Activated CD4-positive, alpha-beta memory T cell treated with anti-CD3 and anti-CD28 coated beads for 36 hours (primary cell): ENCODE results near the gene SMIM28. TPM values are rescaled to one million over a fixed set of nuclear protein-coding genes. Genes with fewer than 3 reads are reported as not detected.

ENCODE experiments used
- CTCF ChIA-PET: fragments of 350-600 bp; sonication (Branson Sonifier 250); formaldehyde crosslinking; loops from one replicate; lab custom pipeline; 2021; ENCODE audit warnings: antibody characterized with exemption, inconsistent platforms; lab: Charles Lee
- POLR2A ChIA-PET: fragments of 350-600 bp; sonication (Branson Sonifier 250); formaldehyde crosslinking; loops from one replicate; lab custom pipeline; 2021; ENCODE audit warnings: antibody characterized with exemption; lab: Charles Lee
- DNase-seq: peaks from one replicate; pipeline ENCODE4 v3.0.0-alpha.2; 2020
- H3K27ac Mint-ChIP-seq: one replicate; pipeline ENCODE4 v1.8.0; 2021; ENCODE audit warnings: mixed read lengths
- H3K27me3 Mint-ChIP-seq: one replicate; pipeline ENCODE4 v1.8.0; 2021; ENCODE audit warnings: mixed read lengths
- H3K36me3 Mint-ChIP-seq: one replicate; pipeline ENCODE4 v1.8.0; 2021; ENCODE audit warnings: mixed read lengths
- H3K4me1 Mint-ChIP-seq: one replicate; pipeline ENCODE4 v1.8.0; 2021; ENCODE audit warnings: low read depth, mixed read lengths
- H3K4me3 Mint-ChIP-seq: one replicate; pipeline ENCODE4 v1.8.0; 2021; ENCODE audit warnings: mild to moderate bottlenecking, mixed read lengths
- H3K9me3 Mint-ChIP-seq: one replicate; pipeline ENCODE4 v1.8.0; 2021; ENCODE audit warnings: mixed read lengths
- intact Hi-C: fragments of 100-400 bp; cut with micrococcal nuclease; formaldehyde crosslinking; loops from one replicate; pipeline ENCODE4 v1.15.1; 2023
- total RNA-seq, 2 experiments: library from RNA; stranded (reverse); gene quantifications; one replicate each; pipeline ENCODE4 v1.2.3, GENCODE V29; 2021

Gene SMIM28
- not detected for total RNA-seq

DNA sequence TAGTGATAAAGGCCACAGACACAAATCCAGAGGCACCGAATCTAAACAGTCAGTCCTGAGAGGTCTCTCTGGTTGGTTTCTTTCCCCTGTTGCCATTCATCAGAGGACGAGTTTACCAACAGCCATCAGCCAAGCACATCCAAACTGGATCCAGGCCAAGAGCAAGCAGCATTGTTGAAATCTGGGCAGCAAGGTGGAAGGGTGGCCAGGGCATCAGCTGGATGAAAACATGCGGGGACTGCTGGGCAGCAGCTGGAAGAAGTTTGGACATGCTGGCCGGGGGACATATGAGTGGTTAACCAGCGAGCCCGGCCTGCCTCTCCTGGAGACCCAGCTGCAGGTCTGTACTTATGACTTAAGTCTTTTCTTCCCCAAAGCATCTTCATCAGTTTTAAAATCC lies at the start of gene SMIM28:
TSS of gene SMIM28 (plus strand) at position 62 of the 400 bp plus-strand sequence. CDS start at position 230, 168 bp downstream.
- H3K4me3 Mint-ChIP-seq, result no peak within 1 kb of the TSS
- H3K9me3 Mint-ChIP-seq, result no peaks in the 10 kb centered on the region
- no peaks in the 10 kb centered on the region for H3K36me3 Mint-ChIP-seq
- no peak within 1 kb of the TSS for H3K27ac Mint-ChIP-seq
- ChIA-PET POLR2A (no interaction called here), CTCF (no interaction called here)
- peaks cover 2% of the 10 kb centered on the region for H3K27me3 Mint-ChIP-seq
- DNase-seq, result no peak
- H3K4me1 Mint-ChIP-seq, result no peaks in the 10 kb centered on the region
- intact Hi-C loops, result no loop called here

DNA sequence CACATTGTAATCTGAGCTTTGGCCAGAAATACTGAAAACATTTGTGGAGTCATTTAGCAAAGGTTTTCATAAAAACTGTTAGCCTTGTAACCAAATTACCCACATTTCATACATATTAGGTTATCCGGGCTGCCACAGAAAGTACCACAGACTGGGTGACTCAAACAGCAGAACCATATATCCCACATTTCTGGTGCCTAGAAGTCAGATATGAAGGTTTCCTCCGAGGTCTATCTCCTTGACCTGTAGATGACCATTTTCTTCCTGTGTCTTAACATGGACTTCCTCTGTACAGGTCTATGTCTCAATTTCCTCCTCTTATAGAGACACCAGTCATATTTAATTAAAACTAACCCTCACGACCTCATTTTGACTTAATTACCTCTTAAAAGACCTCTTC lies 49.5 kb upstream of the SMIM28 start:
- H3K4me3 Mint-ChIP-seq, result no peak overlapping the region
- H3K9me3 Mint-ChIP-seq, result no peaks in the 10 kb centered on the region
- CTCF ChIA-PET, result no interaction called here
- H3K36me3 Mint-ChIP-seq, result no peaks in the 10 kb centered on the region
- no peak for DNase-seq
- POLR2A ChIA-PET, result no interaction called here
- H3K27ac Mint-ChIP-seq, result no peak overlapping the region
- intact Hi-C loops, result no loop called here
- H3K27me3 Mint-ChIP-seq, result peaks cover 2% of the 10 kb centered on the region
- no peaks in the 10 kb centered on the region for H3K4me1 Mint-ChIP-seq

DNA sequence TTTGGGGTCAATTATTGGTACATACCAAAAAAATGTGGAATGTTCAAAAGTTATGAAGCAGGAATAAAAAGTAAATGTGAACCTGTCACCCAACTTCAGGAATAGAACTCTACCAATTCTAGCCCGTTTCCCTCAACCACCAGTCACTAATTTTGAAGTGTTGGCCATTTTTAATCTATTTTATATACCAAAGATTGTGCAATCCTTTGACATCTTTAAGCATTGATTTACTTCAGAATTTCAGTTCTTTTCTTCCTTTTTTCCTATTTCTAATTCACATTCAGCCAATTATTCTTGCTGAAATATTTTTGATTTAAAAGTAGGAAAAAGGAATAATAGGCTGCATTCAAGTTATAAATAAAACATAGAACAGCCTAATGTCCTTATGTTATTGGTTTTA lies 46.9 kb upstream of the SMIM28 start:
- Mint-ChIP-seq H3K4me3 (no peak overlapping the region), H3K4me1 (no peaks in the 10 kb centered on the region), H3K27me3 (peaks cover 2% of the 10 kb centered on the region), H3K9me3 (no peaks in the 10 kb centered on the region), H3K27ac (no peak overlapping the region), H3K36me3 (no peaks in the 10 kb centered on the region)
- intact Hi-C loops, result no loop called here
- ChIA-PET CTCF (no interaction called here), POLR2A (no interaction called here)
- no peak for DNase-seq

DNA sequence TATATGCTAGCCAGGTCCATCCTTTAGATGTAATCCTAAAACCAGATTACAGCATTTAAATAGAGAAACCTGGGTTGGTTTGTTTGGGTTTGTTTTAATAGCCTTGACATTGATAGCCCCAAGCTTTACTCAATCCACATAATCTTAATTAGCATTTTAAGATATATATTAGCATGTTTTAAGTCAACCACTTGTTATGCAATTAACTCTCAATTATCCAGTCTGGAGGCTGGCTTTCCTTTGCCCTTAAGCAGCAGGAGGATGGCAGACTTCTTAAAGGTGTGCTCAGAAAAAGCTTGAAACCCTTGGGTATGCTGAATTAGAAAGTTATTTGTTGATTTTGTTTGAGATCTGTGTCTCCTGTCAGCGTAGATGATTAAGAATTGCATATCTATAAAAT lies 46.3 kb upstream of the SMIM28 start:
- intact Hi-C loops, result no loop called here
- H3K27ac Mint-ChIP-seq, result no peak overlapping the region
- no peak for DNase-seq
- H3K36me3 Mint-ChIP-seq, result no peaks in the 10 kb centered on the region
- H3K27me3 Mint-ChIP-seq, result peaks cover 2% of the 10 kb centered on the region
- ChIA-PET POLR2A (no interaction called here), CTCF (no interaction called here)
- H3K4me1 Mint-ChIP-seq, result no peaks in the 10 kb centered on the region
- no peak overlapping the region for H3K4me3 Mint-ChIP-seq
- no peaks in the 10 kb centered on the region for H3K9me3 Mint-ChIP-seq

DNA sequence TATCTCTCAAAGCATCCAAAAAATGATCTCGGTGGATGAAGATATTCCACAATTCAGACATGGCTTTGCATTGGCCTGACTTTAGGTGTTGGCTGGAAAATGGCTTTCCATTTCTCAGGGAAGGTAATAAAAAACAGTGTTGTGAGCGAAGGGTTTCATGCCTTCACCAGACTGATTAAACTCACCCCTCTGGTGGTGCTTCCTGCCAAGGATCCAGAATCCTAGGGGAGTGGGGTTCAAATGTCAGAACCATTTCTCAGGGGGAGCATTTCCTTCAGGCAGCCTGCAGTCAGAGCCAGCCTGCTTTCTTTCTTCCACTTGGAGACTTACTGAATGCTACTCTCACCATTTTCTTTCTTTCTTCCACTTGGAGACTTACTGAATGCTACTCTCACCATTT lies 45.7 kb upstream of the SMIM28 start:
- no peak overlapping the region for H3K4me3 Mint-ChIP-seq
- H3K9me3 Mint-ChIP-seq, result no peaks in the 10 kb centered on the region
- CTCF ChIA-PET, result interaction anchor here (0.6 kb wide), 1 partner anchor 185 kb away, joined by 3 read pairs; no protein-coding TSS in a partner anchor
- peaks cover 2% of the 10 kb centered on the region for H3K27me3 Mint-ChIP-seq
- DNase-seq, result no peak
- H3K4me1 Mint-ChIP-seq, result no peaks in the 10 kb centered on the region
- POLR2A ChIA-PET, result no interaction called here
- no peaks in the 10 kb centered on the region for H3K36me3 Mint-ChIP-seq
- no peak overlapping the region for H3K27ac Mint-ChIP-seq
- intact Hi-C loops, result no loop called here

DNA sequence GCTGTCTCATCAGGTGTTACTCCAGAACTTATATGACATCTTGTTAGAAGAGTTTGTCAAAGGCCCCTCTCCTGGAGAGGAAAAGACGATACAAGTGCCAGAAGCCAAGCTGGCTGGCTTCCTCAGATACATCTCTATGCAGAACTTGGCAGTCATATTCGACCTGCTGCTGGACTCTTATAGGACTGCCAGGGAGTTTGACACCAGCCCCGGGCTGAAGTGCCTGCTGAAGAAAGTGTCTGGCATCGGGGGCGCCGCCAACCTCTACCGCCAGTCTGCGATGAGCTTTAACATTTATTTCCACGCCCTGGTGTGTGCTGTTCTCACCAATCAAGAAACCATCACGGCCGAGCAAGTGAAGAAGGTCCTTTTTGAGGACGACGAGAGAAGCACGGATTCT lies 43.7 kb upstream of the SMIM28 start:
- no peaks in the 10 kb centered on the region for H3K9me3 Mint-ChIP-seq
- no peak for DNase-seq
- H3K36me3 Mint-ChIP-seq, result no peaks in the 10 kb centered on the region
- POLR2A ChIA-PET, result no interaction called here
- CTCF ChIA-PET, result no interaction called here
- H3K4me3 Mint-ChIP-seq, result no peak overlapping the region
- H3K27ac Mint-ChIP-seq, result no peak overlapping the region
- no peaks in the 10 kb centered on the region for H3K4me1 Mint-ChIP-seq
- H3K27me3 Mint-ChIP-seq, result peaks cover 4% of the 10 kb centered on the region
- intact Hi-C loops, result no loop called here

DNA sequence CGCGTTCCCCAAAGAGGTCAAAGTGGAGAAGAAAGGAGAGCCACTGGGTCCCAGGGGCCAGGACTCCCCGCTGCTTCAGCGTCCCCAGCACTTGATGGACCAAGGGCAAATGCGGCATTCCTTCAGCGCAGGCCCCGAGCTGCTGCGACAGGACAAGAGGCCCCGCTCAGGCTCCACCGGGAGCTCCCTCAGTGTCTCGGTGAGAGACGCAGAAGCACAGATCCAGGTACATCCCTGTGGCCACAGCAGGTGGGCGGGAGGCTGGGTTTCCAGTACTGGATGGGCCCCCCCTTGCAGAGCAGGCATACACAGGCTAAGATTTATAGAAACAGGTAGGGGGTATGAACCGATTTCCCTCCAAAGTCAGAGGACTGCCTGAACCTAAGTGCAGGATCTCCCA lies 42.7 kb upstream of the SMIM28 start:
- peaks cover 7% of the 10 kb centered on the region for H3K27me3 Mint-ChIP-seq
- H3K4me3 Mint-ChIP-seq, result no peak overlapping the region
- H3K27ac Mint-ChIP-seq, result no peak overlapping the region
- H3K36me3 Mint-ChIP-seq, result no peaks in the 10 kb centered on the region
- H3K4me1 Mint-ChIP-seq, result no peaks in the 10 kb centered on the region
- CTCF ChIA-PET, result no interaction called here
- POLR2A ChIA-PET, result no interaction called here
- no peak for DNase-seq
- intact Hi-C loops, result no loop called here
- no peaks in the 10 kb centered on the region for H3K9me3 Mint-ChIP-seq

DNA sequence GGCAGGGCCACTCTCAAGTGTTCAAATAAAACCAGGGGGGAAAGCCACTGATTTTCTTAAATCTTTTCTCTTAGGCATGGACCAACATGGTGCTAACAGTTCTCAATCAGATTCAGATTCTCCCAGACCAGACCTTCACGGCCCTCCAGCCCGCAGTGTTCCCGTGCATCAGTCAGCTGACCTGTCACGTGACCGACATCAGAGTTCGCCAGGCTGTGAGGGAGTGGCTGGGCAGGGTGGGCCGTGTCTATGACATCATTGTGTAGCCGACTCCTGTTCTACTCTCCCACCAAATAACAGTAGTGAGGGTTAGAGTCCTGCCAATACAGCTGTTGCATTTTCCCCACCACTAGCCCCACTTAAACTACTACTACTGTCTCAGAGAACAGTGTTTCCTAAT lies 41.5 kb upstream of the SMIM28 start:
- Mint-ChIP-seq H3K27me3 (peaks cover 11% of the 10 kb centered on the region), H3K4me1 (no peaks in the 10 kb centered on the region), H3K27ac (no peak overlapping the region), H3K4me3 (no peak overlapping the region), H3K36me3 (no peaks in the 10 kb centered on the region), H3K9me3 (no peaks in the 10 kb centered on the region)
- intact Hi-C loops, result no loop called here
- no peak for DNase-seq
- CTCF ChIA-PET, result no interaction called here
- POLR2A ChIA-PET, result no interaction called here

DNA sequence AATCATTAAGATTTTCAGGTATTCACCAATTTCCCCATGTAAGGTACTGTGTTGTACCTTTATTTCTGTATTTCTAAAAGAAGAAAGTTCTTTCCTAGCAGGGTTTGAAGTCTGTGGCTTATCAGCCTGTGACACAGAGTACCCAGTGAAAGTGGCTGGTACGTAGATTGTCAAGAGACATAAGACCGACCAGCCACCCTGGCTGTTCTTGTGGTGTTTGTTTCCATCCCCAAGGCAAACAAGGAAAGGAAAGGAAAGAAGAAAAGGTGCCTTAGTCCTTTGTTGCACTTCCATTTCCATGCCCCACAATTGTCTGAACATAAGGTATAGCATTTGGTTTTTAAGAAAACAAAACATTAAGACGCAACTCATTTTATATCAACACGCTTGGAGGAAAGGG lies 40.6 kb upstream of the SMIM28 start:
- no peaks in the 10 kb centered on the region for H3K9me3 Mint-ChIP-seq
- H3K27ac Mint-ChIP-seq, result no peak overlapping the region
- intact Hi-C loops, result no loop called here
- POLR2A ChIA-PET, result no interaction called here
- H3K27me3 Mint-ChIP-seq, result peaks cover 13% of the 10 kb centered on the region
- H3K4me3 Mint-ChIP-seq, result no peak overlapping the region
- H3K36me3 Mint-ChIP-seq, result no peaks in the 10 kb centered on the region
- CTCF ChIA-PET, result no interaction called here
- H3K4me1 Mint-ChIP-seq, result no peaks in the 10 kb centered on the region
- DNase-seq, result no peak

DNA sequence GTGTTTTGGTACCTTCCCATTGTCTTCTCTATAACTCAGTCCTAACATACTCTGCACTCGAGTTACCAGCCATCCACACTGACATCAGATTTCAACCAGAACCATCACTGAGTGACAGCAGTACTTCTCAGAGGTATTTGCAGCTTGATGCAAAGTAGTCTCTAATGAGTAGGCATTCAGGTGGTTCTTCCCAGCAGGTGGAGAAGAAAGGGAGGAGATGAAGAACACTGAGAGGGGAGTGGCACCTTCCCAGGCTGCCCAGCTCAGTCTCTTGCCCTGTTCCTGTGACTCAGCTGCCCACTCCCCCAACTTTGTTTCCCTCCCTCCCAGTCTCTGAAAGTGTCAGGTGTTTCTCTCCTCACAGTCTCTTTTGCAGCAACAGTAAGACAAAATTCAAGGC lies 38.7 kb upstream of the SMIM28 start:
- CTCF ChIA-PET, result no interaction called here
- POLR2A ChIA-PET, result no interaction called here
- H3K27me3 Mint-ChIP-seq, result peaks cover 12% of the 10 kb centered on the region

DNA sequence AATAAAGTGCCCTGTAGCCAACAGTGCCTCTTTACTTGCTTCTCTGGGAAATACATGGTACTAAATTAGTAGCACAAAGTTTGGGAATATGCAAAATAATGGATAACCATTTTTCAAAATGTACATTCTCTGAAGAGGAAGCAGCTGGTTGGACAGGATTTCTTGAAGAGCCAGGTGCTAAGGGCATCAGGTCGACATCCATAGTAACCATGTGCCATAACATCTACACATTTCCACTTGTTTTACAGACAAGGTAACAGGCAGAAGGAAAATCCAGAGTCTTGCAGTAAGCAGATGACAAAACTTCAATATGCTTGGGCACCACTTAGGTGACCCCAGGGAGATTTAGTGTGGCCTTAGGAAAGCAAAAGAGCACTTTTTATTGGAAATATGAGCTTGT lies 36.5 kb upstream of the SMIM28 start:
- Mint-ChIP-seq H3K27me3 (peaks cover 12% of the 10 kb centered on the region), H3K9me3 (no peaks in the 10 kb centered on the region), H3K27ac (no peak overlapping the region), H3K36me3 (no peaks in the 10 kb centered on the region), H3K4me1 (no peaks in the 10 kb centered on the region), H3K4me3 (no peak overlapping the region)
- intact Hi-C loops, result no loop called here
- ChIA-PET CTCF (no interaction called here), POLR2A (no interaction called here)
- DNase-seq, result no peak

More for the DNA sequence above, 38.7 kb upstream of the SMIM28 start:
- H3K27ac Mint-ChIP-seq, result no peak overlapping the region
- intact Hi-C loops, result no loop called here
- DNase-seq, result no peak
- H3K4me3 Mint-ChIP-seq, result no peak overlapping the region
- no peaks in the 10 kb centered on the region for H3K36me3 Mint-ChIP-seq
- H3K4me1 Mint-ChIP-seq, result no peaks in the 10 kb centered on the region
- no peaks in the 10 kb centered on the region for H3K9me3 Mint-ChIP-seq

DNA sequence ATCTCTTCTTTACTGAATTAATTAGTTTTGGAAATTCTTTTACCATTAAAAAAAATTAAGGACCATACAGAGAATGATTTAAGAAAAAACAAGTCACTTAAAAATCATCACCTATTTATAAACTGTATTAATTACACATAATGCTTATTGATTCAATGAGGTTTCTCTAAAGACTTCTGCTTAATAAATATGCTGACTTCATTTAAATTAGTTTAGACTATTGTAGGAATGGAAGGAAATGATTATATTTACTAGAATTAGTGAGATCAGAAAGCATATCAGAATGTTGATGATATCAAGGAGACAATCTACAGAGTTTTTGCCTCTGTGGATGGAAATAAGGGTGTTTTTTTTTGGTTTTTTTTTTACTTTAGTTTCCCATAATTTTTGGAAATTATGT lies 34.6 kb upstream of the SMIM28 start:
- Mint-ChIP-seq H3K27me3 (peaks cover 15% of the 10 kb centered on the region), H3K27ac (no peak overlapping the region), H3K4me1 (no peaks in the 10 kb centered on the region), H3K36me3 (no peaks in the 10 kb centered on the region), H3K9me3 (no peaks in the 10 kb centered on the region), H3K4me3 (no peak overlapping the region)
- no peak for DNase-seq
- ChIA-PET CTCF (no interaction called here), POLR2A (no interaction called here)
- intact Hi-C loops, result no loop called here

DNA sequence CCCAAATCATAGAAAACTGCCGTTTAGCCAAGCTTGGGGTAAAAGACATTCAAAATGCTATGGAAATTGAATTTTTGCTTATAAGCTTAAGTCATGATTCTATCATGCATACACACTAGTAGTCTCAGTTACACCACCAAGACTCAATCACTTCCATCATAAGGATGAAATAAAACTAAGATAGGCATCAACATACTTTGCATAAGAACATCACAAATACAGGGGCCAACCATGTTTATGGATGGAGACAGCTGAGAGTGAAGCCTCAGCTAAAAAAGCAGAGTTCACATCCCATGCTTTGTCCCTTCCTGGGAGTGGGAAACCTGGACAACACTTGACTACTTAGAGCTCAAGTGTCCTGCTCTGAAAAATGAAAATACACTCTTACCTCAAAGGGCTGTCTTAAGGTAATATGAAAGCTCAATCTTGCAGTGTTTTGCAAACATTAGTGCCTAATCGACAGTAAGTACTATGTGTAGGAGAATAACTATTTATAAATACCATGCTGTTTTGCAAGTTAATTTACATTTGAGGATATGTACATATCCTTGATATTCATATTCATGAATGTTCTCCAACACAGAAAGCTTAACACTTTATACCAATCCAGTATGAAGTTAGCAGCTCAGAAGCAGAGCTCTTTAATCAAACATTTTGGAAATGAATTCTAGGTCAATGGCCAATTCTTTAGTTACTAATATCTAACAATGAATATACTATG lies 32.0 kb upstream of the SMIM28 start:
- Mint-ChIP-seq H3K4me1 (no peaks in the 10 kb centered on the region), H3K36me3 (no peaks in the 10 kb centered on the region), H3K27me3 (peaks cover 14% of the 10 kb centered on the region), H3K27ac (no peak overlapping the region), H3K4me3 (no peak overlapping the region), H3K9me3 (no peaks in the 10 kb centered on the region)
- no peak for DNase-seq
- intact Hi-C loops, result no loop called here
- CTCF ChIA-PET, result interaction anchor here (1.0 kb wide), 1 partner anchor 172 kb away, joined by 4 read pairs; no protein-coding TSS in a partner anchor
- POLR2A ChIA-PET, result no interaction called here
